H7 (cell line): ENCODE results near the gene SEPTIN11. TPM values are rescaled to one million over a fixed set of nuclear protein-coding genes. Genes with fewer than 3 reads are reported as not detected.
"Not testable (repeated sequence)": the region's sequence is repeated elsewhere in the genome, so short reads cannot be mapped to it uniquely, and the experiment has no call there.

Source experiments
- DNase-seq: peaks from one replicate; pipeline ENCODE4 v3.0.0; 2012
- H3K27me3 ChIP-seq: 2 replicates; pipeline ENCODE4 v1.6.0; 2011; ENCODE audit warnings: mild to moderate bottlenecking, low read length; ENCODE audit not compliant: control insufficient read depth, insufficient read depth
- H3K36me3 ChIP-seq: replicated peaks from 2 replicates; pipeline ENCODE4 v1.5.1; 2011; ENCODE audit warnings: low read length; ENCODE audit not compliant: control insufficient read depth, insufficient read depth
- H3K4me3 ChIP-seq: 2 replicates; pipeline ENCODE4 v1.5.1; 2011; ENCODE audit warnings: low read depth, mild to moderate bottlenecking, control low read depth, low read length, moderate library complexity; ENCODE audit not compliant: insufficient read depth
- total RNA-seq: library from RNA; depleted of rRNA; stranded (reverse); fragments of >200 nt; shearing (Covaris generic); gene quantifications from 2 replicates; pipeline ENCODE4 v1.2.3, GENCODE V29; 2014

SEPTIN11 gene
- total RNA-seq, 1 experiment from 2014 or later = 64.7 TPM

DNA sequence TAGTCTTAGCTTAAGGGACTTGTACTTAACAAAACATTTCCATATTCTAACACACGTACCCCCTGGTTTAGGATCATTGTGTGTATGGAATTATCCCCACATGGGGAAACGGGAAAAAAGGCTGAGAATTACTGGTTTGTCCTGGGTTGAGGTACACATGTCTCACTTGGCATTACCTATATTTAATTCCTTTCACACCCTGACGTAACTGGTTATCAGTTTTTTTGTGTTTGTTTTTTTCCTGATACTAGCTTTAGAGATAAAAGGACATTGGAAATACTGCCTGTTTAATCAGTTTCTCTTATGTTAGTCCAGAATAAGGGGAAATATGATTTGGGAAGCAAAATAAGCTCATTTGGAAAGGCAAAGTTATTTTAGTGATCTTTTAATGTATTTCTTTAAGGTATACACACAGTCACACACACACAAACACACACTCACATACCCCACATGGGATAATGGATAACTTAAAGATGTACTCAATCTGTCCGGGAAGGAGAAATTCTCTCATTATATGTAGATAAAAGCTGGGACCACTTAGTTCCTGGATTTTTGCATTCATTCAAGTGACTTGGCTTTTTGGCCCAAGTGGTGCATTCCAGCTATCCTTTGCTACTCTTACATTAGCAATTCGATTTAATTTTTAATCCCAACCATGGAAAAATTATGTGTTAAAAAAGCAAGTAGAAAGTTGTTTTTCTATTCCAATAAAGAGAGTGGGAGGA is 13.0 kb downstream of the SEPTIN11 start:
- Histone ChIP-seq H3K4me3 (no peak overlapping the region), H3K27me3 (no peaks in the 10 kb centered on the region), H3K36me3 (no peaks in the 10 kb centered on the region)
- no peak for DNase-seq

DNA sequence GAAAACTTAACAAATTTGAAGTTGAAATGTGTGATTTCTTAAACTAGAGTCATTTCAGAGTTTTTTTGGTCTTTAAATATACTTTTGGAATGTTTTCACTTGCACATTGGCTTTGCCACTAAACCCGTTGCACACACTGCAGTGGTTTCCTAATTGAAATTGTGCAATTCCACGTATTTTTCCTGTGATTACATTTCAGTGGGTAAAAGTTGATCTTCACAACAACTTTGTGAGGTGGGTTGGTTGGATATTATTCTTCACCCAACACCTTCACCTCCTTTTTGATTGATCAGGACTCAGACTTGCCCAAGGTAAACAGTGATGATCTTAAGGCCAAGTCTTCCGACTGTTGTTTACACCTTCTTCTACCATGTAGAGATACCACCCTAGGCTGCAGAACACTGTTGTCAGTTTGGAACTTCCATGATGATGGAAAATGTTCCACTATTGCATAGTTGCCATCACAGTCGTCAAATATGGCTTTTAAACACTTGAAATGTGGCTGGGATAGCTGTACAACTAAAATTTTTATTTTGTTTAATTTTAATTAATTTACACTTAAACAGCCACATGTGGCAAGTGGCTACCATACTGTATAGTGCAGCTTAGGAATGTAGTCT is 13.7 kb downstream of the SEPTIN11 start:
- Histone ChIP-seq H3K36me3 (no peaks in the 10 kb centered on the region), H3K27me3 (no peaks in the 10 kb centered on the region), H3K4me3 (no peak overlapping the region)
- no peak for DNase-seq

DNA sequence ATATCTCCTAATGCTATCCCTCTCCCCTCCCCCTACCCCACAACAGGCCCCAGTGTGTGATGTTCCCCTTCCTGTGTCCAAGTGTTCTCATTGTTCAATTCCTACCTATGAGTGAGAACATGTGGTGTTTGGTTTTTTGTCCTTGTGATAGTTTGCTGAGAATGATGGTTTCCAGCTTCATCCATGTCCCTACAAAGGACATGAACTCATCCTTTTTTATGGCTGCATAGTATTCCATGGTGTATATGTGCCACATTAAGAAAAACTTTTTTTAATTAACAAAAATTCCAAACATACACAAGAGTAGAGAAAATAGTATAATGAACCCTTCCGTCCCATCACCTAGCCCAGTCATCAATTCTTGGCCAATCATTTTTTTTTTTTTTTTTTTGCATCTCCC is 14.4 kb downstream of the SEPTIN11 start:
- not testable (repeated sequence) for DNase-seq, H3K36me3 ChIP-seq, H3K4me3 ChIP-seq, H3K27me3 ChIP-seq

DNA sequence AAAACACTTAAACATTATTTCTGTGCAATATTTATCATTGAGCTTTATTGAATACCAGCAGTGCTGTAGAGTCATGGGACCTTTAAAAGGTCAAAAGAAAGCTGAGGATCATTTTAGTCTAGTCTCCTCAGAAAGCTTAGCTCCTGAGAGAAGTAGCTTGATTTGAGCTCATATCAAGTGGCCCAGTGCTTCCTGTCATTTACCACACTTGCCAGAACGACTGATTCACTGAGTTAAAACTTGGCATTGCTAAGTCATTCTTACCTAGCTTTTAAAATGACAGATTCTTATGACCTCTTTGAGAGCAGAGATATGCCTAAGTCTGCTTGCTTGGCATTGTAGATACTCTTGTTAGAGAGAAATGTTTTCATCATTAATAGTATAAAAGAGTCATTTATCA is 15.2 kb downstream of the SEPTIN11 start:
- Histone ChIP-seq H3K4me3 (no peak overlapping the region), H3K36me3 (no peaks in the 10 kb centered on the region), H3K27me3 (no peaks in the 10 kb centered on the region)
- no peak for DNase-seq

DNA sequence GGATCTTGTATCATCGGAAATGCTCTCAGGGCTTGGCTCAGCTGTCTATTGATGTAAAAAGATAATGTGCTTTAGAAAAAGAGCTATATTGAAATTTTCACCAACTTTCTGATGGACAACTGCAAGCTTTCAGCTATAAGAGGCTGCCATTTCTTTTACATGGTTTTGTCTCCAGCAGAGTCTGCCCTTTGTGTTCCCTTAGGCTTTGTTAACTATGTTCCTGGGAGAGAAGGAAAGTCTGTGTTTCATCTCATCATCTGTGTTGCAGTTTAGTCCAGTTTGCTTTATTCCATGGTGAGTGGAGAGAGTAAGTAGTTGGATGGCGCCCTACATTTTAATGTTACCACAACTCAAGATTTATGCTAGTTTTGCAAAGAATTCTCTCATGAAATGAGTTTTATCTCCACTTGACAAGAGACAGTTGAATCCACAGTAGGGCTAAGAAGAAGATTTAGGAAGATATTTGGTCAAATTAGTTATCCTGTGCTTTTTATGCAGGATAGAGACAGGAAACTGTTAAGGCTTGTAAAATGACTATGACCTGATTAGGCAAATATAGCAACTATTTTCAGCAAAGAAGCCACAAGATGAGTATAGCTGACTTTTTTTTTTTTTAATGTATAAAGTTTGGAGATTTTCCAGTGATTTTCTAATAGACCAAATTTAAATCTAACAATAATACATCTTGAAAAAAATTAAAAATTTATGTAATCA is 16.5 kb downstream of the SEPTIN11 start:
- H3K4me3 ChIP-seq = no peak overlapping the region

DNA sequence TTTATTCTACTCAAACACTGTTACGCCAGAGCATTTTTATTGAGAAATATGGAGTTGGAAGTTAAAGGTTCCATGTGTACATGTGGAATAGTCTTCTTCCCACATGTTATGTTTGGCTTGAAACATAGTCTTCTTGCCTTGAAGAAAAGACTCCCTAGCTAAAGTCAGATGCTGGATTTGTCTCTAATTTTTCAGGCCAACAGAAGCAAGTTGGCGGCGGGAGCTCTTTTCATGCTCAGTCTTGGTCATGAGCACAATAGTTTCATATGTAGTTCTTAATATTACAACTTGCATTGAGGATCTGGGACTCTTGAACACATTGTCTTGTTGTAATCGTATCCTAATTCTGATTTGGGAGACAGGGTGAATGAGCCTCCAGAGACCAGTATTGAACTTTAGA is 19.4 kb downstream of the SEPTIN11 start:
- Histone ChIP-seq H3K36me3 (no peaks in the 10 kb centered on the region), H3K27me3 (no peaks in the 10 kb centered on the region), H3K4me3 (no peak overlapping the region)
- no peak for DNase-seq

More for the DNA sequence above, 16.5 kb downstream of the SEPTIN11 start:
- no peaks in the 10 kb centered on the region for H3K36me3 ChIP-seq
- H3K27me3 ChIP-seq = no peaks in the 10 kb centered on the region
- no peak for DNase-seq

DNA sequence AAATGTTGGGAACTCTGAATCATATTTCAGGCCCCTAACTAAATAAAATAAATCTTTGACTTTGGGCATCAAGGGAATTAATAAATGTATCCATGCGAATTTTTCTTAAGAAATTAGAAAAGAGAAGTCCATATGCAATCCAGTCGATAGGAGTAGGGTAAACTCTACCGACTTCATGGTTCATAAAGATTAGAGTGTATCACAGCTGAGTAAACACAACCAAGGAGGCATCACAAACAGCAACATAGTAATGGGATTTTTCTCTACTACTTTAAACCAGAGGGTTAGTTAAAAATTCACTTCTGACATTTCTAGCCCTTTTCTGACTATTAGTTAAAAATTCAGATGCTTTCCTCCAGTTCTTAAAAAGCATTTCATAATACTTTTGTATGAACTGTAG is 19.9 kb downstream of the SEPTIN11 start:
- Histone ChIP-seq H3K4me3 (no peak overlapping the region), H3K36me3 (no peaks in the 10 kb centered on the region), H3K27me3 (no peaks in the 10 kb centered on the region)
- DNase-seq = no peak

DNA sequence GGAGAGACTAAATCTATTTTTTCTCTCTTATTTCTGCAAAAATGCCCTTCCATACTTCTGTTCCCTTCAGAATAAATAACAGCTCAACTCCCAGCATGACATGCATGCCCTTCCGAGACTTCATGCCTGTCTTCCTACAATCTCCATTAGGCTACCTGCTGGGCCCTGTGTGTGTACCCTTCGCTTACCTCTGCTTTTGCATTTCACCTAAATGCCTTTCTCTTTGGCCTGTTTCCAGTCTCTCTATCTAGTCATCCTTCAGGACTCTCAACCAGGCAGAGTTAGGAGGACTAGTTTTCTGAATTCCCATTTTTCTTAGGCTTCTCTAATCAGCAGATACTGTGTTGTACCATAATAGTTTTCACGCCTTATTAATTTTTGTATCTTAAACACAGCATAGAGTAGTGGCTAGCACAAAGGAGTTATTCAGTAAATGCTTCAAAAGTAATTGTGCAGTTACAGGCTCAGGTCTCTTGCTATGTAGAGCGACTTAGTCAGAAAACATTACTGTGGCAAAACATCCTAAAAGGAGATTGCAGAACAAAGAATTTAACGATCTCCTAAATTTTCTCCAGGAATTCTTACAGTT is 20.5 kb downstream of the SEPTIN11 start:
- DNase-seq = peak; percentile 33
- Histone ChIP-seq H3K27me3 (no peaks in the 10 kb centered on the region), H3K36me3 (no peaks in the 10 kb centered on the region), H3K4me3 (no peak overlapping the region)

DNA sequence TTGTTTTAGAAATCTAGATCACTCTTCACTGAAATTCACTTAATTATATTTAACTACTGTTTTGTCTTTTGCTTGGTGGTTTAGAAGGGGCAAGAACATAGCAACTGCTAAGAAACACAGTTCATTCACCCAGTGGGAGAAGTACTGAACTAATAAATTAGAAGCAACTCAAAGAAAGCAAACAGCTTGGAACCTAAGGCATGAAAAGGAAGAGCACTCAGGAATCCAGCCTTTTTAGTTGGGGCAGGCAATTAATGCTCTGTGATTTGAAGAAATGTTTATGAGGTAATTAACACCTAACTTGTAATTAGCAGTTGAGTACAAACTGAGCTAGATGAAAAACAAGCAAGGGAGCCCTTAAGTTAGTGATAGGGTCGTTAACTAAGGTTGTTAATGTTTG is 22.8 kb downstream of the SEPTIN11 start:
- Histone ChIP-seq H3K36me3 (no peaks in the 10 kb centered on the region), H3K4me3 (no peak overlapping the region), H3K27me3 (no peaks in the 10 kb centered on the region)
- no peak for DNase-seq

DNA sequence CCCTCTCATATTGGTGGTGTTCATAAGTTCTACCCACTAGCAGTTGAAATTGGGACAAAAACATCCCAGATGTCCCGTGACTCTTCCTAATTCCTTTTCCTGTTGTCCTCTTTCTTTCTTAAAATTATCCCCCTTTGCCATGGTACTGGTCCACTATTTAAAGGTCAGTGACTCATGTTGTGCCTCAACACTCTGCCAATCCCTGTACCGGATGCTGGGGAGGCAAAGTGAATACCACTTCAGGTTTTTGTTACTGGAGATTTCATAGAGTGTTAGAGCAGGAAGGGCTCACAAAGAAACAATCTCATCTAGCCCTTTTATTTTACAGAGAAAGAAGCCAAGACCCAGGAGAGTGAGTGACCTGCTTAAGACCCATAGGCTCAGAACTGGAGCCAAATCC is 24.6 kb downstream of the SEPTIN11 start:
- no peaks in the 10 kb centered on the region for H3K36me3 ChIP-seq
- DNase-seq = no peak
- no peak overlapping the region for H3K4me3 ChIP-seq
- no peaks in the 10 kb centered on the region for H3K27me3 ChIP-seq

DNA sequence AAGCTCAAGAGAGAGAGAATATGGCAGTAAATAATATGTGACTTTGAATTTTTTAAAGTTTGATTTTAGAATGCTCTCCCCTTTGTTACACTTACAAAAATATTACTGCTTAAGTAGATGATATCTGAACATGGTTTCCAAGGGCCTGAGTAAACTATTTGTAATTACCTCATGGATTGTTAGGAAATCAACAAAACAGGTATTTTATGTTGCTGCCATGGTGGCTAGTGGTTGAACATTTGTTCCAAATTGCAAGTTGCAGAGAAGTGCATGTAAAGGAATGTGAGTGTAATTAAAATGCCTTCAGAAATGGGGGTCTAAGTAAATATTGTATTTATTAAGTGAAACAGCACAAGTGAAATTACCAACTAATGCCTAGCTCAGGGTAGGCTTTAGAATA is 27.6 kb downstream of the SEPTIN11 start:
- Histone ChIP-seq H3K4me3 (no peak overlapping the region), H3K27me3 (no peaks in the 10 kb centered on the region), H3K36me3 (no peaks in the 10 kb centered on the region)
- DNase-seq = no peak

DNA sequence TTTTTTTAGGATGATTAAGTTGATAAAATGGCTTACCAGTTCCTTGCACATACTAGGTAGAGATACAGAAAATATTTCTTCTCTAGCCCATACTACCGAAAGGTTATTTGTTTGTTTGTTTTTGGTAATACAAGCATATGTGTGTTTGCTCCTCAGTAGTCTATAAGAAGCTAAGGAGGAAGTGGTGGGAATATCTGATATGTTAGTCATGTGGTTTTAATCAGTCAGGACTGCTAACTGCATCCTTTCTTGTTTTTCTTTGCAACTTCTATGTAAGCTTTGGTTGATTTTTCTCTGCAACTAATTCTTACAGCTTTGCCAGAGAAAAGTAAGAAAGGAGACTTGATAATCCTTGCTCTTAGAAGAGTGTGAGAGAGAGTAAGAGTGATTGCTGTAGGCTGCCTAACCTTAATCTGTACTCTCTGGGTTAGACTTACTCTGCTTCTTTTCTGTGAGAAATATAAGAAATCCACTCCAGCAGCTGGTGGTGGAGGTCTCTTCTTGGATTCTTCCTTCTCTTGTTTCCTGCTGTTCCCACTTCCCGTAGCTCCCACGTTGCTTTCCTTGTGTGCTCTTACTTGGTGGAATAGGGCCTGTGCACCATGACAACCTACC is 28.3 kb downstream of the SEPTIN11 start:
- no peak overlapping the region for H3K4me3 ChIP-seq
- H3K27me3 ChIP-seq = no peaks in the 10 kb centered on the region
- no peak for DNase-seq
- no peaks in the 10 kb centered on the region for H3K36me3 ChIP-seq

DNA sequence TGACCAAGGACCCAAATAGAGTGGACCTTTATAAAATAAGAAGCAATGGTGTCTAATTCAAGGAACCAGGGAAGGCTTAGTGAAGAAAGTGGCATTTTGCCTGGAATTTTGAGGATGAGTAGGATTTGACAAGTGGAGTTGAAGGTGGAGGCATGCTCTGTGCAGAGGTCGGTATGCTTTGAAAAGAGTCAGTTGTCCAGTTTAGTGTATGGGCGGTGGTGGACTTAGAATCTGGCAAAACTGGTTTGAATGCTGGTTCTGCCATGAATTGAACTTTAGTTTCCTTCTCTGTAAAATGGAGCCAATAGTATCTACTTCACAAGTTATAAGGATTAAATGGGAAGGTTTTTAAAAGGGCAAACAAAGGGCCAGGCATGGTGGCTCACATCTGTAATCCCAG is 29.7 kb downstream of the SEPTIN11 start:
- no peaks in the 10 kb centered on the region for H3K27me3 ChIP-seq
- DNase-seq = no peak
- H3K4me3 ChIP-seq = no peak overlapping the region
- no peaks in the 10 kb centered on the region for H3K36me3 ChIP-seq

DNA sequence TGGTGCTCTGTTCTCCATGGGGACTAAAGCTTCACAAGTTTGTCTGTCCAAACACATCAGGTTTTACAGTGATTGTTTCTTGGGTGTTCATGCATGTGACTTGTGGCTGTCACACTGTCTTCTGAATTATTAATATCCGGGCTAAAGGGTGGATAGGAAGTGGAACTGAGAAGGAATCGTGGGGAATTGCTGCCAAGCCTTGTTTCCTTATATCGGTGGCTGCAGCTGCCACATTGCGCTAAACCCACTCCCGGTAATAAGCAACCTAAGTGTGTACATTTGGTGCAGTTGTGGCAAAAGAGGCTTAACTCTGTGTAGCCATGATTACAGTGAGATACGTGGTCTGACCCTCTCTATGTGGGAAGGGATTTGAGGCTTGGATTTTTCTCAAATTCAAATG is 30.7 kb downstream of the SEPTIN11 start:
- Histone ChIP-seq H3K36me3 (no peaks in the 10 kb centered on the region), H3K27me3 (no peaks in the 10 kb centered on the region), H3K4me3 (no peak overlapping the region)
- no peak for DNase-seq
